ENCODE data around the gene OR4K5.
"Not testable (repeated sequence)": the region's sequence is repeated elsewhere in the genome, so short reads cannot be mapped to it uniquely, and the experiment has no call there.

The OR4K5 gene, protein sequence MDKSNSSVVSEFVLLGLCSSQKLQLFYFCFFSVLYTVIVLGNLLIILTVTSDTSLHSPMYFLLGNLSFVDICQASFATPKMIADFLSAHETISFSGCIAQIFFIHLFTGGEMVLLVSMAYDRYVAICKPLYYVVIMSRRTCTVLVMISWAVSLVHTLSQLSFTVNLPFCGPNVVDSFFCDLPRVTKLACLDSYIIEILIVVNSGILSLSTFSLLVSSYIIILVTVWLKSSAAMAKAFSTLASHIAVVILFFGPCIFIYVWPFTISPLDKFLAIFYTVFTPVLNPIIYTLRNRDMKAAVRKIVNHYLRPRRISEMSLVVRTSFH

DNA sequence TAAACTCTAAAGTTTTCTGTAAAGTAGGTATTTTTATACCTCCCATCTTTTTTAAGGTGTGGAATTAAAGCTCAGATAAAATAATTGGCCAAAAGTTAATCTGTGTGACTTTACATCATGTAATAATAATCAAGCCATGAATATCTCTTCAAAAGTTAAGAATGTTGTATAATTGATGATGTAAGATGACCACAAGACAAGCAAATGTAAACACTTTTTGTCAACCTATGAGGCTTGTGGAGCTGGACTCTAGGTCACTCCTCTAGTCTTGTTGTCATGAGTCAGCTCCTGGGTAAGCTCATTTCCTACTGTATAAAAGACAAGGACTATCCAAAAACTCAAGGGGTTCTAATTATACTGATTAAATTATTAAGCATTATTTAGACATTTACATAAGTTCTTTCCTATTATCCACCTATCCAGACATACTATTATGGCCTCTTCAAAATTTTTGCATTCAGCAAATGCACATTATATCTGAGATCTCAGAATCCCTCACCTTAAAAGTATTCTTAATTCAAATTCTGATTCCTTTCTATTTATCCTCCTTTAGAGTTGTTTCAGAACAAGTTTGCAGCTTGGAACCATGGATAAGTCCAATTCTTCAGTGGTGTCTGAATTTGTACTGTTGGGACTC, at the start of gene OR4K5:
TSS of gene OR4K5 (plus strand) at position 587 of the 637 bp plus-strand sequence. CDS start at position 587, 0 bp downstream.
- DNase-seq, result no peak

DNA sequence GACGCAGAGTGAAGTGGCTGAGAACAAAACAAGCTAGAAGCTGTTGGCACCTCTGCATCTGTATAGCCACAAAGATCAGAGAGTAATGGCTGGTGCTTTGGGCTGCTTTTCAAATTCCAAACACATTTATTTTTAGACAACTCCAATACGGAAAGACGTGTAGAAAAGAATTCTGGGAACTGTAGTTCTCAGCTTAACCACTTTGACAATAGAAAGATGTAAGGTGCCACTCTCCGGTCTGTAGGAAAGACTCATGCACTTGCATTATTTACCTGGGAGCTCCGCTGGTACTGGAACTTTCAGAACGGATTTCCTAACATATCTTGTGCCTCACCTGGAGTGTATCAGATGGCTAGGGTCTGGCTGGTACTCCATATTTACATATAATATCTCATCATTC, 47.2 kb upstream of the OR4K5 start:
- DNase-seq, result no peak

DNA sequence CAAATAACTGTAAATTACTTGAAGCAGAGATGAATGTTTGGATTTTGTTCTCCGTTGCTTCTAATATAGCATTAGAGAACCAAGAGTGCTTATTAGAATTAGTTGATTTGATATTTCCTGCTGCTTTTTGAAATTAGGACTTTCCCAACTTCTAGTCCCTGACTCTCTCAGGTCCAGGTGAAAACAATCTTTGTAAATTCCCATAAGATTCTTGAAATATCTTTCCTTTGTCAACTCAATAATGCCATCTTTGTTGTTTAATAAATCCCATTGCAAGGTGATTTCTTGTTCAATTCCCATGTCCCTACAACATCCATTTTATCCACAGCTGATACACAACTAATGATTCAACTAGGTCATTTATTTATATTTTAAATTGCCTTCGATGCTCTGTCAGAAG, 45.6 kb upstream of the OR4K5 start, which contains the start of gene OR4K2:
TSS of gene OR4K2 (plus strand) at position 301 of the 400 bp plus-strand sequence. CDS start 1,126 bp downstream, outside the sequence.
- DNase-seq, result no peak

DNA sequence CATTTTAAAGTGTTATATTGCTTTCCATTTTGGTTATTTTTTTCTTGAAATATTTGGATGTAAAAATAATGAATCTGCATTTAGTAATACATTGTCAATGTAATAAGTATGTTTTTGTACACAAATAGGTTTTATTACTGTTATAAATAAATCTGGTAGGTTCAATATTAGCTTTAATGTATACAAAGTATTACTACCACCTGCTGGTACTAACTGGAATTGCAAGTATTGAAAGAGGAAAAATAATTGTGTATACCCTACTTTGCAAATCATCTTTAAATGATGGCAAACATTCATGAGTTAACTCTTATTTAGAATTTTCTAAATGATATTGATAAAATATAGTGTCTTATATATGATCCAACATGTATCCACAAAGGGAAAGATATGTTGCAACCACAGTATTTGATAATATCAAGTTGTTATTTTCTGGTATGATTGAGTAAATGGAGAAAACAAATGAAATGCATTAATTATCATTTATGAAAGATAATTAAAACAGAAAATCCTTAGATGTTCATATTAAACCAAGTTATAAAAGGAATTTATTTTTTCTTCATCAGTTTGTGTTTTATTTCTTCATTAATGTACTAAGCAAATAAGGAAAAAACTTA, 42.3 kb upstream of the OR4K5 start:
- DNase-seq, result no peak

DNA sequence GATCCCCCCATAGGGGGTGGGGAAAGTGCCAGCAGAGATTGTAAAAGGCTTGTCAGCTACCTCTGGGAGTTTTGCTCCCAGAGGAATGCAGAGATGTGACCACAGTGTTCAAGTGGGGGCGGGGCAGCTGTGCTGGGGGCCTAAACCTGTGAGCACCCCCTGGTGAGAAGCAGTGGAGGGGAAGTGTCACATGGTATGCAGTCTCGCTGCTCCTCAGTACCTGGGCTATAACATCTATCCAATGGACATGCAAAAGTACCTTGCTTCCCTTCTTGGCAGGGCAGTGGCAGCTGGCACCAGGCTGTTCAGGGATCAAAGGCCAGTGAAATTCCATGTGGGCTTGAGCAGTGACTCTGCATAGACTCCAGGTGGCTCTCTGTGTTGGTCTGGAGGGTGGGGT, 25.1 kb upstream of the OR4K5 start:
- no peak for DNase-seq

DNA sequence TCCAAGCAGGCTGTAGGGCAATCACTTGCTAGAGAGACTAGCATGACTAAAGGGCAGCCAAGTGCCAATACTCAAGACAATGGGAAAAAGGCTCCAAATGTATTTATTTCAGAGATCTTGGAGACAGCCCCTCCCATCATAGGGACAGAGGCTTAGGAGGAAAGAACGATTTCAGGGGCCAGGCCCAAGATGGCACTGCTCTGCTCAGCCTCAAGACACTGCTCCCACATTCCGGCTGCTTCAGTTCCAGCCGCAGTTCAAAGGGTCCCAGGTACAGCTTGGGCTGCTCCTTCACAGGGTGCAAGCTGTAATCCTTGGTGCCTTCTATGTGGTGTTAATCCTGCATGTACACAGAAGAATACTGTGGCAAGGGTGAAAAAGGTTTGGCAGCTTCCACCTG, 19.4 kb upstream of the OR4K5 start:
- DNase-seq, result no peak

DNA sequence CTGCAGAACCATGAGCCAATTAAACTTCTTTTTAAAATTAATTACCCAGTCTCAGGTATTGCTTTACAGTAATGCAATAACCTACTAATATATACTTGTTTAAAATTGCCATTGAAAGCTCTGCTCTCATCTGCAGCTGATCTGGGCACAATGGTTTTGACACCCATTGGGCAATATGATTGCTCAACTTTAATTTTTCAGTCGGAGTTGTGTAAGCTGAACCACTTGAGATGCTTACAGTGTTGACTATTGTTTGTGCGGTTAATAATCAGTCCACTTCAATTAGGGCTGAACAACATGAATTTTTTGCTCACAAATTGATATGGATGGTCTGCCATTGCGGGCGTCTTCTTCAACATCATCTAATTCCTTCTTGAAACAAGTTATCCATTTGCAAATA, 18.0 kb upstream of the OR4K5 start:
- DNase-seq, result no peak

DNA sequence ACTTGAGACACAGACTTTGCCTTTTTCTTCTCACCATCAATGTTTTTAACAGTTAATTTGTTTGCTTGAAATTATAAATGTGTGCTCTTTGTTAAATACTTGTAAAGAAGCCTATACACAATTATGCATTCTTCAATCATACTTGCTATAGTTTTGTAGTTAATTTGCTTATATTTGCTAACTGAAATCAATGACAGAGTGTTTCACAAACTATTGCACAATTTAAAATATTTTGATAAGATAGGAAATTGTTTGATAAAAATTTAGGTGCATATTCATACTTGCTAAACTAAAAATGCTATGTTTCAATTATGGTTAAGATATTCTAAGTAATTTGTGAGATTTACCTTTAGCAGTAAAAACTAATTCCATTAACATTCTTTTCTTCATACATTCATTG, 13.7 kb upstream of the OR4K5 start:
- no peak for DNase-seq

DNA sequence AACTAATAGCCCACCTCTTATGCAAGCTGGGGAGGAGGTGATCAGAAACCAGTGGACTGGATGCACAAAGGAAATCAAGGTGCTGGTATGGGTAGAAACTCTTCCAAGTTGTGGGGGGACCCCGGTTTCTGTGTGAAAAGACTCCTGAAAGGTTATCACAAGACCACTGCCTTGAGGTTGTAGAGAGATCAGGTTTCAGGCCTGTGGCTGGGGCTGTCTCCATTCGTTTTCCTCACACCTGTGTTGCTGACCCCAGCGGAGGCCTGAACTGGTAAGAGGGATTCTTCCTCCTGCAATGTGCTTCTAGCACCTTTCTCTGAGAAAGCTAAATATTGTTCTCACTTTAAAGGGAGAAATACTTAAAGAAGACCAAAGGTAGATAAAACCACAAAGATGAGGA, 9.3 kb upstream of the OR4K5 start:
- no peak for DNase-seq

DNA sequence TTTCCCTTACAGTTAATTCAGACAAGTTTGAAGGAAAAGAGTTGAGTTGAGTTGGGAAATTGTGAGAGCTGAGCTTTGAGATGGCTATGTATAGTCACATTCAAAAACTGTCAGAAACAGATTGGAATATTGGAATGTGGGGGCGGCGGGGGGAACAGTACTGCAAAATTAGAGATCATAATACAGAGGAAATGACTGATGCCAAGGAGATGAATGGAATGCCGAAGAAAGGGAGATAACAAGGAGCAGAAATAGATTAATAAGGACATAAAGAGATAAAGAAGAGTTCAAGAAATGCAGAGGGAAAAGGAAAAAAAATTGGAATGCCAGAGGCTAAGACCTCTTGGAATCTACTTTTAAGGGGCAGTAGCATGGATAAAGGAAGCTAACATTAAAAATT, 3.2 kb upstream of the OR4K5 start:
- DNase-seq, result no peak

DNA sequence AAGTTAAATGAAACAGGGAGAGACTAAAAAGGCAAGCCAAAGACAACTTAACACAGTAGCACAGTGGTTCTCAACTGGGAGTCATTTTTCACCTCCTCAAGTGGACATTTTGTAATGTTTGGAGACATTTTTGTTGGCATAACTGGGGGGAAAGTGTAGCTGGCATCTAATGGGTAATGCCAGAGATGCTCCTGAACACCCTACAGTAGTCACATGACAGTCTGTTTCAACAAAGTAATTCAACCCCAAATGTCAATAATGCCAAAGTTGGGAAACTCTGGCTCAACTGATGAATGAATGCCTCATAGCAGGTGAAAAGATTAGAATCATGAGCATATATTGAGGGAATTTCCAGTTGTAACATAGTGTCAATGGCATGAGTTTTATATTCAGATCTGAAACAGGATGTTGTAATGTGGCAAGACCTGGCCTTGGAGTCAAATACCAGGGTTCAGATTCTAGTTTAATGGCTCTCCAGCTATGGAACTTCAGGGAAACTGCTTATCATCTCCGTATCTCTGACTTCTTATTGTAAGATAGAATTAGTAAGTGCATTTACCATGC, 2.4 kb upstream of the OR4K5 start:
- DNase-seq, result no peak

DNA sequence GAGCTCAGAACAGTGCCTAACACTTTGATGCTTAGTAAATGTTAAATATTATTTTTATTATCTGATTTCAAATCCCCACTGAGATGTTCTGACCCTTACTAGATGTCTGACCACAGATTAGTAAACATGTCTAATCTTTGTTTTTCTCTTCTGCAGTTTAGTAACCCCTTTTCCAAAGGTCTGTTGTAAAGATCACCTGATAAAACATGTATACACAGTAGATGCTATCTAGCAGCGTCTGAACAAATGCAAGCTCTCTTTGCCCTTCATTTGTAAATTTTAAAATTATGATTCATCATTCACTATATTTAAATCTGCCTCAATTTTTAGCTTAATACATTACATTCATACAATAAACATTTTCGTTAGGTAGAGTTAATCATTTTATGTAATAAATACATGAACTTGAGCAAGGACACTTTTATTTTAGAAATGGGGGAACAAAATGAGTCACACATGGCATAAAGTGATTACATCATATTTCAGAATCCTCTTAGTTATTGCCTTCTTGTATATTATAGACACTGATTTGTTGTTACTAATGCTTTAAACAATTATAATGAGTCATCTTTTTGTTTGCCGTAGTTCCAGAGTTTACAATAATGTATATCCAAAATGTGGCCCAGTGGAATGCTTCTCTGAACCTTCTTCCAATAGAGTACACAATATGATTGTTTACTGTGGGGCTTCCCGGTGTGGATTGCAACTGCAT, 1.7 kb upstream of the OR4K5 start:
- no peak for DNase-seq

DNA sequence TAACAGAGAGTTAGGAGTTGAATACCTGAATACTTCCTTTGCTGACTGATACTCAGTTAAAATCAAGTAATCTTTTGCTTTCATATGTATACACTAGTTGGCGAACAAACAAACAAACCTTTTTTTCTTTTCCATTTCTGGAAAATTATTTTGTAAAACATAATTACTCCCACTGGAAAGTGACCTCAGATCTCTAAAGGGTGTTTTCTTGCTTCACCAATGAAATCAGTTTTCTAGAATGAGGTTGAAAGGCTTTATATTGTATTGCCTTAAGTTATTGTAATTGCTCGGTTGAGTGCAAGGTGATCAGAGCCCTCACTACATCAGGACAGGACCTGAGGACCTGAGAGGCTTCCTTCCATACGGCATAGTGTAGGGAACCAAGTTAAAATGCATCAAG, 10.2 kb downstream of the OR4K5 start, which contains the start of gene OR4K1:
TSS of gene OR4K1 (plus strand) at position 301 of the 400 bp plus-strand sequence. CDS start 4,750 bp downstream, outside the sequence.
- DNase-seq, result no peak

DNA sequence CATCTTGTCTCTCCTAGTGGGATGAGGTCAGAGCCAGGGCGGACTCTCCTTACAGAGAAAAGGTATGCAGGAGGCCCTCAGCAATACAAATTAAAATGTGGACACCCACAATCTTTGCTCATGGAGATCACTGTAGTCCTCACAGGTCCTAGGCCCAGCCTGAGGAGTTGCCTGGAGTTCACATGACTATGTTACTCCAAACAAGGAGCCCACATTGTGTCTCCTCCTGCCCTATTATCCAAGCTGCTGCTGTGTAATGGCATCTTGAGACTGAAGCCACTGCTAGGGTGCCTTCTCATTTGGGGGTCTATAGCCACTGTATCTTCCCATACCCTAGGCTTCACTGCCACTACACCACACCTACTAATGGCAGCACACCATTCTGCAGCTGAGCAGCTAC, 21.3 kb downstream of the OR4K5 start:
- no peak for DNase-seq

DNA sequence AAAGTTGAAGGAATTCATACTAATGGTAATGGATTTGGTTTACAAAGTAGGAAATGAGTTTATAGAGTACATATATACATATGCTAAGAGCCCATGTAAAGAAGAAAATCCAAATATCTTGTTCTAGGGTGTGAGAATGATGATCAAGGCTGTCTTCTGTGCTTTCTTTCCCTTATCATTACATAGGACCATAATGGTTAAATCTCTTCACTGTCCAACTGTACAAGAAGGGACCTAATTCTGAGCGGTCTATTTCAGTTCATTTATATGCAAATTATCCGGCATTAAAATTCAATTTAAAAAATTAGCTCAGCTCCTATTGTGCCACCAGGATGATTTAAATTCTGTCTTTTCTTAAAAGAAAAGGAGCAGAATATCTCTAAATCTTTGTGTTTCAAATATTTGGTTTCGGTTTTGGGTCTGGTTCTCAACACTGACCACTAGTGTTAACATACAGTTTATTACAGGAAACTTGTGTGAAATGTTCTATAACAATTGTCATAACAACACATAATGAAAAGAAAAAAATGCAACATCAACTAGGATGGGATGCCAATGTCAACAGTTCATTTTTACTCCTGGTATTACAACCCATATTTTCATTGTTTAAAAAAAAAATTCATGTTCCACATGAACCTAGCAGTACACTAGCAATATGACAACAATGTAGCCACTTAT, 27.1 kb downstream of the OR4K5 start:
- no peak for DNase-seq

DNA sequence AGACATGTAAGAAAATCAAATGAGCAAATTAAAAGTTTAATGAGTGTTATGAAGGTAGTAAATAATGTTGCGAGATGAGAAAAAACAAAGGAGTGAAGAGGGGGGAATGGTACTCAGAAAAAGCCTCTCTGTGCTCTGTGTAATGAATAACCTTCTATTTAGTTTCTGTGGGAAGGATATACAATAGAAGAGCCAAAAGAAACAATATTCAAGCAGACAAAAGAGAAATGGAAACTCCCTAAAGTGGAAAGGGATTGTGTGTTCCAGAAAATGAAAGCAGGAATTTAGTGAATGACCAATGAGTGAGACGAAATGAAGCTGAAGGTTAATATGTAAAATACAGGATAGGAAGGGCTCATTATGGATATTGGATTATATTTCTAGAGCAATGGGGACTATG, 28.8 kb downstream of the OR4K5 start:
- DNase-seq, result no peak

DNA sequence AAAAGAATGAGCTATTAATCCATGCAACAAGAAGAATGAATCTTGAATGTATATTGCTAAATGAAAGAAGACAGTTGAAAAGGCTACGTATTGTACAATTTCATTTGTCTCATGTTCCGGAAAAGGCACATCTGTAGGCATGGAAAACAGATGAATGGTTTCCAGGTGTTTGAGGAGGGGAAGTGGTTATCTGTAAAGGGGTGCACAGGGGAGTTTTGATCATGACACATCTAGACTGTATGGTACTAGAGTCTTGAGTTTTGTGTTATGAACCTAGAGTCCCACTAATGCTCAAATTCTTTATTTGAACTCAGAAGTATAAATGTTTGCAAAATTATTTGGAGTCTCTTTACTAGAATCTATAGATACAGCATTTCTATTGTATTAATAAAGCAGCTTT, 49.3 kb downstream of the OR4K5 start:
- DNase-seq, result not testable (repeated sequence)

All from SHP77 treated with DMSO at 0.1 percent for 48 hours (cell line).